OCI-LY1 (cell line): ENCODE measurements around the gene IMPA2.
"Not testable (repeated sequence)": the region's sequence is repeated elsewhere in the genome, so short reads cannot be mapped to it uniquely, and the experiment has no call there.

Source experiments
- H2AFZ ChIP-seq: fragments of 200-600 bp; sonication (generic), shearing (Covaris generic); 2 replicates; pipeline ENCODE4 v1.6.0; 2014; ENCODE audit warnings: antibody characterized with exemption, mild to moderate bottlenecking, low read length
- H3F3A ChIP-seq: fragments of 200-600 bp; sonication (generic), shearing (Covaris generic); 2 replicates; pipeline ENCODE4 v1.6.0; 2014; ENCODE audit warnings: mild to moderate bottlenecking, antibody characterized with exemption, low read length, moderate library complexity; ENCODE audit not compliant: insufficient read depth
- H3K27ac ChIP-seq: fragments of 200-600 bp; sonication (generic); 2 replicates; pipeline ENCODE4 v1.5.1; 2014; ENCODE audit warnings: low read length, mixed run types, mild to moderate bottlenecking, low read depth; ENCODE audit not compliant: poor library complexity, severe bottlenecking
- H3K27me3 ChIP-seq: fragments of 200-600 bp; sonication (generic); 2 replicates; pipeline ENCODE4 v1.6.0; 2014; ENCODE audit warnings: antibody characterized with exemption, mild to moderate bottlenecking, low read length, moderate library complexity; ENCODE audit not compliant: insufficient read depth
- H3K36me3 ChIP-seq: fragments of 200-600 bp; sonication (generic); 2 replicates; pipeline ENCODE4 v1.6.1; 2014; ENCODE audit warnings: mild to moderate bottlenecking, antibody characterized with exemption, low read length, moderate library complexity, mixed read lengths; ENCODE audit not compliant: insufficient read depth
- H3K4me1 ChIP-seq: fragments of 200-600 bp; sonication (generic); 2 replicates; pipeline ENCODE4 v1.5.1; 2014; ENCODE audit warnings: mild to moderate bottlenecking, low read length, moderate library complexity; ENCODE audit not compliant: insufficient read depth, severe bottlenecking
- H3K4me2 ChIP-seq: fragments of 200-600 bp; sonication (generic), shearing (Covaris generic); 2 replicates; pipeline ENCODE4 v1.6.1; 2014; ENCODE audit warnings: low read length
- H3K4me3 ChIP-seq: fragments of 200-600 bp; sonication (generic); 2 replicates; pipeline ENCODE4 v1.5.1; 2014; ENCODE audit warnings: low read length, low read depth, mild to moderate bottlenecking, mixed read lengths; ENCODE audit not compliant: poor library complexity, severe bottlenecking
- H3K79me2 ChIP-seq: fragments of 200-600 bp; shearing (Covaris generic); 2 replicates; pipeline ENCODE4 v1.6.1; 2016; ENCODE audit warnings: mixed run types, low read length, mixed read lengths; ENCODE audit not compliant: insufficient read depth
- H3K9ac ChIP-seq: fragments of 200-600 bp; sonication (generic), shearing (Covaris generic); 2 replicates; pipeline ENCODE4 v1.6.1; 2014; ENCODE audit warnings: mild to moderate bottlenecking, low read length, mixed read lengths
- H3K9me2 ChIP-seq: fragments of 200-600 bp; sonication (generic), shearing (Covaris generic); 2 replicates; pipeline ENCODE4 v1.6.1; 2014; ENCODE audit warnings: low read depth, mild to moderate bottlenecking, low read length, mixed read lengths
- H3K9me3 ChIP-seq: fragments of 200-600 bp; shearing (Covaris generic); 2 replicates; pipeline ENCODE4 v1.6.1; 2014; ENCODE audit warnings: low read length, mixed read lengths
- H4K20me1 ChIP-seq: fragments of 200-600 bp; sonication (generic), shearing (Covaris generic); 2 replicates; pipeline ENCODE4 v1.6.0; 2016; ENCODE audit warnings: mild to moderate bottlenecking, low read length; ENCODE audit not compliant: insufficient read depth
- EZH2 ChIP-seq: fragments of 200-600 bp; sonication (generic), shearing (Covaris generic); IDR thresholded peaks from 2 replicates; pipeline ENCODE4 v1.8.0; 2017; ENCODE audit warnings: borderline replicate concordance, mixed run types, mild to moderate bottlenecking, antibody characterized with exemption, low read length, moderate library complexity, mixed read lengths
- TF ChIP-seq, protein P1 (sequence below): fragments of 200-600 bp; sonication (generic), shearing (Covaris generic); IDR thresholded peaks from 2 replicates; pipeline ENCODE4 v1.5.1; 2017; ENCODE audit warnings: mild to moderate bottlenecking, antibody characterized with exemption, low read length, moderate library complexity, mixed read lengths

Gene IMPA2

DNA sequence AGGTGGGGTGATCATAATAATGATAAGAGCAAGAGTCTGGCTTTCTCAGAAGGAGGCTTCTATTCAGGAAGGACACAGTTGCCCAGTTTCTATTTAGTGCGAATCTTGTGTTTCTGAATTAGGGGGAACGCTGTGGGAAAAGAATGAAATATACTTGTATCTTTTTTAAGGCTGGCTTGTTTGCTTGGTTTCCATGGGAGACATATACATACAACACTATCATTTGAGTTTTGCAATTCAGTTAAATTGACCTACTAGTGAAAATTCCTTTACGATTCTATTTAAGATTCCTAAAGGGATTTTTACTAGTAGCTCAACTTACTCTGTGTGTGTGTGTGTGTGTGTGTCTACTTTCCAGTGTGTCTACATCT is 87.6 kb downstream of the IMPA2 start:
- H4K20me1 ChIP-seq: no peaks in the 10 kb centered on the region
- no peak overlapping the region for H2AFZ ChIP-seq
- no peaks in the 10 kb centered on the region for H3K9me2 ChIP-seq
- no peaks in the 10 kb centered on the region for H3F3A ChIP-seq
- no peaks in the 10 kb centered on the region for H3K4me1 ChIP-seq
- no peak overlapping the region for H3K4me2 ChIP-seq
- TF ChIP-seq, protein P1, sequence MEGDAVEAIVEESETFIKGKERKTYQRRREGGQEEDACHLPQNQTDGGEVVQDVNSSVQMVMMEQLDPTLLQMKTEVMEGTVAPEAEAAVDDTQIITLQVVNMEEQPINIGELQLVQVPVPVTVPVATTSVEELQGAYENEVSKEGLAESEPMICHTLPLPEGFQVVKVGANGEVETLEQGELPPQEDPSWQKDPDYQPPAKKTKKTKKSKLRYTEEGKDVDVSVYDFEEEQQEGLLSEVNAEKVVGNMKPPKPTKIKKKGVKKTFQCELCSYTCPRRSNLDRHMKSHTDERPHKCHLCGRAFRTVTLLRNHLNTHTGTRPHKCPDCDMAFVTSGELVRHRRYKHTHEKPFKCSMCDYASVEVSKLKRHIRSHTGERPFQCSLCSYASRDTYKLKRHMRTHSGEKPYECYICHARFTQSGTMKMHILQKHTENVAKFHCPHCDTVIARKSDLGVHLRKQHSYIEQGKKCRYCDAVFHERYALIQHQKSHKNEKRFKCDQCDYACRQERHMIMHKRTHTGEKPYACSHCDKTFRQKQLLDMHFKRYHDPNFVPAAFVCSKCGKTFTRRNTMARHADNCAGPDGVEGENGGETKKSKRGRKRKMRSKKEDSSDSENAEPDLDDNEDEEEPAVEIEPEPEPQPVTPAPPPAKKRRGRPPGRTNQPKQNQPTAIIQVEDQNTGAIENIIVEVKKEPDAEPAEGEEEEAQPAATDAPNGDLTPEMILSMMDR: no peak
- no peak for TF ChIP-seq EZH2
- H3K27me3 ChIP-seq: no peaks in the 10 kb centered on the region
- no peaks in the 10 kb centered on the region for H3K9me3 ChIP-seq
- no peak overlapping the region for H3K4me3 ChIP-seq
- H3K79me2 ChIP-seq: no peaks in the 10 kb centered on the region
- no peaks in the 10 kb centered on the region for H3K36me3 ChIP-seq
- H3K9ac ChIP-seq: no peak overlapping the region
- H3K27ac ChIP-seq: no peak overlapping the region

DNA sequence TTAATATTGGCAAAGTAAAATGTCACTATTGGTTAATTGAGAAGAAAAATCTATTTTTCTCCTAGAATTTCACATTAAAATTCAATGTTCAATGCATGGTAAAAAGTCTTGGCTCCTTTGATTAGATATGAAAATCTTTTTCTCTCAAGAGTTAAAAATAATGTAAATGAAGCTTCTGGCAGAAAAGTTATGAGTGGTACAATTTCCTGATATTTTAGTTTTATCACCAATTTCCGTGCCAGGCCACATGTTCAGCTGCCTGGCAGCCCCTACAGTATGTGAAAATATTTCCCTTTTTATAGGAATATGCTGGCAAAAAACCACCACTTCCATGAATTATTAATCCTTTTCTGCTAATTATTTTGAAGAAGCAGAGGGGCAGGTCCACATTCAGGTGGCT is 89.8 kb downstream of the IMPA2 start:
- H3K27ac ChIP-seq, H3K4me1 ChIP-seq, H4K20me1 ChIP-seq, H3F3A ChIP-seq, H3K27me3 ChIP-seq, H2AFZ ChIP-seq, H3K36me3 ChIP-seq, H3K9me2 ChIP-seq, H3K4me2 ChIP-seq, H3K9ac ChIP-seq, H3K9me3 ChIP-seq, H3K79me2 ChIP-seq, H3K4me3 ChIP-seq: not testable (repeated sequence)

GRCh38 chr18:12072996-12073395 is 91.7 kb downstream of the IMPA2 start:
- Histone ChIP-seq H3K9ac (no peak overlapping the region), H3K9me2 (no peaks in the 10 kb centered on the region), H2AFZ (no peak overlapping the region), H3K4me2 (no peak overlapping the region), H3F3A (no peaks in the 10 kb centered on the region), H3K4me3 (no peak overlapping the region), H4K20me1 (no peaks in the 10 kb centered on the region), H3K9me3 (no peaks in the 10 kb centered on the region), H3K27ac (no peak overlapping the region), H3K4me1 (no peaks in the 10 kb centered on the region), H3K27me3 (no peaks in the 10 kb centered on the region), H3K36me3 (no peaks in the 10 kb centered on the region), H3K79me2 (no peaks in the 10 kb centered on the region)
- TF ChIP-seq, protein P1: no peak
- no peak for TF ChIP-seq EZH2

GRCh38 chr18:12074736-12075135 is 93.4 kb downstream of the IMPA2 start:
- H3K27ac ChIP-seq: no peak overlapping the region
- no peak overlapping the region for H2AFZ ChIP-seq
- no peak overlapping the region for H3K4me2 ChIP-seq
- no peaks in the 10 kb centered on the region for H3K9me2 ChIP-seq
- H3K9me3 ChIP-seq: no peaks in the 10 kb centered on the region
- H3F3A ChIP-seq: no peaks in the 10 kb centered on the region
- H3K36me3 ChIP-seq: no peaks in the 10 kb centered on the region
- no peaks in the 10 kb centered on the region for H3K27me3 ChIP-seq
- H3K79me2 ChIP-seq: no peaks in the 10 kb centered on the region
- no peak overlapping the region for H3K4me3 ChIP-seq
- H3K4me1 ChIP-seq: no peaks in the 10 kb centered on the region
- H4K20me1 ChIP-seq: no peaks in the 10 kb centered on the region
- TF ChIP-seq EZH2: no peak
- TF ChIP-seq, protein P1: no peak
- H3K9ac ChIP-seq: no peak overlapping the region
